HG02840 (cell line): Measurements from ENCODE around the gene TELO2.

ENCODE experiments used
- ATAC-seq: cut with Tn5 transposase; IDR thresholded peaks from one replicate; pipeline ENCODE4 v1.9.1; 2021; ENCODE audit warnings: mild to moderate bottlenecking, moderate library complexity, moderate number of reproducible peaks; ENCODE audit not compliant: unreplicated experiment, low FRiP score

TELO2 gene

GRCh38 chr16:1548727-1549126 is 55.6 kb downstream of the TELO2 start:
- ATAC-seq = no peak

DNA sequence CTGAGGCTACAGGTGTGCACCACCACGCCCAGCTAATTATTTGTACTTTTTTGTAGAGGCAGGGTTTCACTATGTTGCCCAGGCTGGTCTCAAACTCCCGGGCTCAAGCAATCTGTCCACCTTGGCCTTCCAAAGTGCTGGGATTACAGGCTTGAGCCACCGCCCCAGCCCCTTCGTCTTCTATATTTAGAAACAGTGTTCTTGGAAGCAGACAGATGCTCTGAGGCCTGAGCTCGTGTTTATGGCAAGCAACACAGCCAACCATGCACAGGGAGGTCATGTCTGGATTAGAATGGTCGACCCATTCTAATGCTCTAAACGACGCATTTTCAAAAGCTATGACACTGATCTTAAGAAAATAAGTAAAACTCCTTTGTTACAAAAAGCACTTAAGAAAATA is 56.9 kb downstream of the TELO2 start:
- no peak for ATAC-seq

DNA sequence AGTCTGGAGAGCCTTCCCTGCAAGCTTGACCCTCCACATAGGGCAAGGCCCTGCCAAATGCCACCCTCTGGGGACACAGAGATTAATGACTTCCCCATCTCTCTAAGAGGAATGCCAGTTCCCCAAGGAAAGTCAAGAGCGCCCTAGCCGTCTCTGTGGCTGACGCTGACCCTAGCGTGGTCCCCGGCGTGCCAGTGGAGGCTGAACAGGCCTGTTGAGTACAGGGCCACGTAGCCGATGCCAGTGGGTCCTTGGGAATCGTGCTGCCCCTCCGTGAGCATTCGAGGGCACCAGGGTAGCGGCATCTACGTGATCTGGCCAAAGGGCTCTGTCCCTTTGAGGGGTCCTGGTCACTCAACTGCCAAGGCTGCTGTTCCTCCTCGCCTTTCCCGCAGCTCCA is 57.5 kb downstream of the TELO2 start:
- no peak for ATAC-seq

GRCh38 chr16:1551166-1551565 is 58.0 kb downstream of the TELO2 start:
- ATAC-seq = no peak

- ATAC-seq = no peak
These were observed 59.0 kb downstream of the TELO2 start for GRCh38 chr16:1552129-1552528.

DNA sequence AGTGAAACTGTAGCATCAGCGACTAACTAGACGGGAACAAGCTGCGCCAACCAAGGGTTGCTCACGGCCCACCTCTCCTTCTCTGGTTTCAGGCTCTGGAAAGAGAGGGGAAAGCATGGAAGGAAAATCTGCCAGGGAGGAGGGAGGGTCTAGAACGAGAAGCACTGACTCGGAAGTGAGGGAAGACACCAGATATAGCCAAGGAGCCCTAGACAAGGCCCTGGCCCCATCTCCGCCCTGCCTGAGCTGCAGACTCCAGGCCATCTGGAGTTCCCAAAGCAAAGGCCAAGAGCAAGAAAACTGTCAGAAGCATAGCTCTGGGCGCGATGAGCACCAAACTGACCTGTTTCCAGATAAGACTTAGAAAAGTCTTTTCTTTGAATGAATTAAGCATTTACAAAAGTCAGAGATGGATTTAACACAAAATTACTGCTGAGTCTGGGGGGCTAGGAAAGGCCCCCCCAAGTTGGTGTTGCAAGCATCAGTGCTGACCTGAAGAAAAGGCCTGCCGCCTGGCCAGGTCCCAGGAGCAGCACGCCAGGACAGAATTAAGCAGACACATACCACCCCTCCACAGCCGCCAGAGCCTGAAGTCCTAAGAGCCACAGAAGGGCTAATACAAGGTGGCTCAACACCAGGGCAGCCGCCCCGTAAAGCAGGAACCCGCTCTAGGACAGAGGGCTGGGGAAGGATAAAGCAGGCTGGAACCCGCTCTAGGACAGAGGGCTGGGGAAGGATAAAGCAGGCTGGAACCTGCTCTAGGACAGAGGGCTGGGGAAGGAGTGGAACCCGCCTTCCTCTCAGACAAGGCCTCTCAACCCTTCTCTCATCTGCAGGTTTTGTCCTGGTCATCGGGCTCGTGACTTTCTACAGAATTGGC is 61.0 kb downstream of the TELO2 start:
- no peak for ATAC-seq

GRCh38 chr16:1554826-1555445 is 61.8 kb downstream of the TELO2 start:
- ATAC-seq = no peak

GRCh38 chr16:1556254-1556653 is 63.1 kb downstream of the TELO2 start:
- ATAC-seq = no peak

- ATAC-seq = no peak
These were observed 63.9 kb downstream of the TELO2 start for GRCh38 chr16:1557074-1557473.

- ATAC-seq = no peak
These were observed 64.4 kb downstream of the TELO2 start for GRCh38 chr16:1557576-1557975.

GRCh38 chr16:1559446-1559975 is 66.4 kb downstream of the TELO2 start:
- ATAC-seq = no peak
